Measurements from ENCODE around the gene IRX2.

The IRX2 gene

DNA sequence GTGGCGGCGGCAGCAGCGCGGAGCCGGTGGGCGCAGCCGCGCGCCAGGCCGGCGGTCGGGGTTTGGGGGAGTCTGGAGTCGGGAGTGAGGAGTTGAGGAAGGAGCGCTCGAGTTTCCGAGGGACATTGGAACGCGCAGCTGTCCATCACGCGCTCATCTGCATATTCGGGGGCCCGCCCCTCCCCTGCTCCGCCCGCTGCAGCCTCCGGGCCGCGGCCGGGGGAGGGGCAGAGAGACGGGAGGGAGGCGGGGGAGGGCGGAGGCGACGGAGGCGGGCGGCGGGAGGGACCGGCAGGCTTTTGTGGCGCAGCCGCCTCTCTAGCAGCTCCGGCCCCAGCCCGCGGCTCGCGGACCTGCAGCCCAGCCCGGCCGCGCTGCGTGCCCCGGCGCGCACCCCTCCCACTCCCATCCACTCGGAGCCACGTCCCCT, at the start of gene IRX2:
Gene IRX2 (minus strand): TSS at position 86 of the 430 bp plus-strand sequence. CDS start 264 bp downstream, outside the sequence.
- no peak for DNase-seq (ENCODE audit: low read depth, low spot score)

DNA sequence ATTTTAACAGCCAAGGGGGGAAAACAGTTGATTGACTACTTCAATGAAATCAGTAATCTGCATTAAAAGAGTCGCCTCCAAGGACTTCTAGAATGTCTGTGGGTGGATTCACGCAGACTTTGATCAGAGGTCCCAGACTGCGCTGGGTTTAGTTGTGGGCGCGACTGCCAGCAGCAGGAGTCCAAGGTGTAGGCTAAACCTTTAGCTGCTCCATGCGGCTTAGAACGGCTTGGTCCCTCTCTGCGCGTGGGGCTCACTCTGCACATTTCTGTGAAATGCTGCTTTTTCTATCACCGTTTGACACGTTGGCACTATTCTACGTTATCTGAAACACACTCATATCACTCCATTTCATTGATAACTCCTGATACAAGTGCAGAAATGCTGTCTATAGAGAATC, 48.6 kb upstream of the IRX2 start:
- no peak for DNase-seq (ENCODE audit: low read depth, low spot score)

DNA sequence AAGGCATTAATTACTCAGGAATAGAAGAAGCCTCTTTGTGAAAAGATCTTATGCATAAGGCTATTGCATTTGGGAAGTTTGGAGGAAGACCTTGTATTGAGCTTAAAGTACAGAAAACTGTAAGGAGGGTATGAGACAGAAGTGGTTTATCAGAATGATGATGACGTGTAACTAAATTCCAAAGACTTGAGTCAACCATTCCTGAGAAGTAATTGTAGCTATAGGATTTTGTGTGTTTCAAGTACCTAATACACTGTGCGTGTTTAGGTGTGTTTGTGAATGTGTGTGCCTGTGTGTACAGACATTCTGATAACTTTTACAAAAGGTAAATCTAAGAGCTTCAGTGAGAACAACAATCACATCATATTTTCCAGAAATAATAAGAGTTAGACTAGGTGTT, 46.5 kb upstream of the IRX2 start:
- no peak for DNase-seq (ENCODE audit: low read depth, low spot score)

DNA sequence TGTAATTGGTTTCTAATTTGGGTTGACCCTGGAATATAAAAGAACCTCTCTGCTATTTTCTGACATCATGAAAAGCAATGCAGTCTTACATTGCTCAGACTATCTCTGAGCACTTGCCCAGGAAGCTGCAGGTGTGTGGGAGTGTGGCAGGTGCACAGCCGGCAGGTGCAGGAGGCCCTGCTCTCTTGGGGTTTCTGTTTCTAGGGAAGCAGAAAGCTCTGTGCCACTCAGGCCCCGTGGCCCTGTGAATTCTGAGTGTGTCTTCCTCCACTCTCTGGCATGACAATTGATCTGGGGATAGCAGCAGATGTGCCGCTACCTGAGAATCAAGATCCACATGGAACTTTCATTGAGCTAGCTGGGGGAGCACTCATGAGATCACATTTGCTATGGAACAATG, 45.7 kb upstream of the IRX2 start:
- DNase-seq (ENCODE audit: low read depth, low spot score) = no peak

DNA sequence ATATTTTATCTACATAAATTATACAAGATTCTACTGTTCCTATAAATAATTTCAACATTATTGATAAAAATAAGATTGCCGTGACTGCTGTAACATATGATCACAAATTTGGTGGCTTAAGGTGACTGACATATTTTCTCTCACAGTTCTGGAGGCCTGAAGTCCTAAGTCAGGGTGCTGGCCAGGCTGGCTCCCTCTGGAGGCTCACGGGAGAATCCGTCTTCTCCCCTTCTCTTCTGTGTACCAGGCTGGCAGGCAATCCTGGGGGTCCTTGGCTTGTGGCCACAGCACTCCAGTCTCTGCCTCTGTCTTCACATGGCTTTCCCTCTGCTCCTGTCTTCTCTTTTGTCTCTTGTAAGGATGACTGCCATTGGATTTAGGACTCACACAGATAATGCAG, 31.7 kb upstream of the IRX2 start:
- no peak for DNase-seq (ENCODE audit: low read depth, low spot score)

DNA sequence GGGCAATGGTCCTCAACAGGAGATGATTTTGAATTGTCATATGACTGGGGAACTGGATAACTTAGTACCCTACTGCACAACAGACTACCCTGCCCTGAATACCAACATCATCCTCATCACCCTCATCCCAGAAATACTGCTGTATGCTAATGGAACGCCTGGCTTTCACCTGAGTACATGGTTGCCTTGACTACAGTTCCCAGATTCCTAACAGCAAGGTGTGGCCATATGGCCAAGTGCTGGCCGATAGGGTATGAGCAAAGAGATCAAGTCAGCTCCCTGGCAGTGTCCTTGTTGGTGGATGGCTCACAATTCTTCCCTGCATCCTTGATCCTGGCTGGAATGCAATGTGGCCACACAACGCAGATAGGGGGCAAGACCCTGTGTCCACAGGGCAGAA, 31.2 kb upstream of the IRX2 start:
- DNase-seq (ENCODE audit: low read depth, low spot score) = no peak

DNA sequence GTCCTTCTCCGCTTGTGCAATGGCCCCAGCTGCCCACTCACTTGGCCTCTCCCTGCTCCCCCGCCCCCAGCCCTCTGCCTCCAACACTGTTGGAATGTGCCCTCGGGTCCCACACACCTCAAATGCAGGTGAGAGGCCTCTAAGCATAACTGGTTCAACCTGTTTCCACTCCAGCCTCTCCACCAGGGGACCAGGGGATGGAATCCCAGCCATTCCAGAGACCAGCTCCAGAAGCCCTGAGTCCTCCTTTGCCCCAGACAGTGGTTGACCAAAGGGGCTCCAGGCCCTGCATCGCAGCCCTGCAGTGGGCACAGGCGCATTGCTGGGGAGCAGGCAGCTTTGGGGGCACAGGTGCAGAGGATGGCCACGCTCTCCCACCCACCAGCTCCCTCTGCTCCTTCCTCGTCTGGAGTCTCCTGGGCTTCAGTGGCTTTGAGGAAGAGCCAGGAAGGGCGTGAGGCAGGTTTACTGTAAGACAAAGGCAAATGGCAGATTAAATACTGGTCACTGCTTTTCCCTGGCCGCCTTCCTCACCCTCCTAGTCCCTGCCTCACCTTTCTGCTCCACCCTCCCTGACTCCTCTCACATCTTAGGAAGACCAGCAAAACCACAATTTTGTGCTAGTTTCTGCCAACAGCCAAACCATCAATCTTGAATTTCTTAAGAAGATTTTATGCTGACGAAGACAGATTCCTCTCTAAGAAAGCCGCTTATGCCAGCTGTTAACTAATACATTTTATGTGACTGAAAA, 29.1 kb upstream of the IRX2 start:
- DNase-seq (ENCODE audit: low read depth, low spot score) = no peak

DNA sequence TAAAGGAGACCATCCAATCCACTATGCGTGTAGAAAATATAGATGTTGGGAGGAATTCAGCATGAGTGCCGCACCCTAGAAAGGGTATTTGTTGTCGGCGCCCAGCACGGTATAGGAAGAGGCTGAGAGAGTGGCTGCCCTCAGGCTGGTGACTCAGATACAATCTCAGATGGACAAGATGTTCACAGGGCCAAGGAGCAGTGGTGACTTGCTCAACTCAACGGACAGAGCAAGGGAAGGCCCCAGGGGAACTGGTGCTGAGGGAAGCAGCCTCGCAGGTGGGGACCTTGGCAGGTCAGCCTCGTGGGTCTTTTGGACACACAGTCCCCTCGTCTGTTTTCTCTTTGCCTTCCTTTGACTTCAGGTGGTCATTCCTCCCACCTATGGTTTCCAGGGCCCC, 28.0 kb upstream of the IRX2 start:
- DNase-seq (ENCODE audit: low read depth, low spot score) = no peak

DNA sequence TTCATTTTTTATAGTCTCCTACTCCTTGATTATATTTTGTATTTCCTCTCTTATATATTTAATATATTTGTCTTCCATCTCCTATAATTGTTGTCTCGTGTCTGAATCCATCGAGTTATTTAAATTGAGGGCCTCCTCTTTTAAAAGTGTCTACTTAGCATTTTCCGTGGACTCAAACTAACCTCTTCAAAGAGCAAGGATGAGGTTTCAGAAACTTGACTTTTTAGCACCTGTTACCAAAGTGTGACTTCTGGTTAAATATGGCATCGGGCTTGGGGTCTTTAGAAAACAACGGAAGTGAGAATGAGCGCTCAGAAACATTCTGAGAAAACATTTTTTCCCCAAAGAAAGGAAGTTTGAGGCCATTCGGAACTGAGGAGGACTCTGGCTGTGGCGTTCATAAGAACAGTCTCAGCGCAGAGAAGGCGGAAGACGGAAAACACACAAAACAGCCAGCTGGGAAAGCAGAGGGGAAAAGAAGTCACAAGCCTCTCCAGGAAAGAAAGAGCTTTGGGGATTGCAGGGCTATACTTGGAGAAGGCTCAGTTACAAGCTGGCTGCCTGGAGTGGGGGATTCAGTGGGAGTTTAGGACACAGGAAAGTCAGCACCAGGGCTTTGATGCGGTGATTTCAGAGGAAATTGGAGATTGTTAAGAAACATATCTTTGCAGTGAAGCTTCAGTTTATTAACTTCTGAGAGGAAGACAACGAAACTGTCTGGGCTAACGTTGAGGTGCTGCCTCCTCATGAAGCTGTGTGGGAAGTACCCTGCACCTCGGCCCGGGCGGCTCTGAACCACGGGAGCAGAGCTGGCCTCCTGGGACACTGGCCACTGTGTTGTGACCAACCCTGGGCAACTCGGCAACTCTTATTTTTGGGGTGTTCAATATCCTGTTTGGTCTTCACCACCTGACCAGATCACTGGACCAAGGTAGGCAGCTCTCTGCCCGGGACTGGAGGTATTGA, 25.1 kb upstream of the IRX2 start:
- DNase-seq (ENCODE audit: low read depth, low spot score) = no peak

DNA sequence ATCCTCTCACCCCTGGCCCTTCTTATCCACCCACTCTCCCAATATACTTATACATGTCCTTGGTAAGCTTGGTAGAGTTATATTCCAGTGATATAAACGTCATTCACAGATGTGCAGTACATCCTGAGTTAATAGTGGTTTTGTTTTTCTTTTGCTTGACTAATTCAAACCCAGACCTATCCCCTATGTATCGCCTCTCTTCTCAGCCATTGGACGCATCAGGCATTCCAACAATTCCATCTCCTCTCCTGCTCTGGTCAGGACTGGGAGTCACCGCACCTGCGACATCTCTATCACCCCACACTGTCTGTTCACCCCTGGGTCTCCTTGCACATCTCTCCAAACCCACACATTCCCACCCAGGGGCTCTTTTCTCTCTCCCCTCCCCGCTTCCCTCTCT, 21.9 kb upstream of the IRX2 start:
- DNase-seq (ENCODE audit: low read depth, low spot score) = no peak

DNA sequence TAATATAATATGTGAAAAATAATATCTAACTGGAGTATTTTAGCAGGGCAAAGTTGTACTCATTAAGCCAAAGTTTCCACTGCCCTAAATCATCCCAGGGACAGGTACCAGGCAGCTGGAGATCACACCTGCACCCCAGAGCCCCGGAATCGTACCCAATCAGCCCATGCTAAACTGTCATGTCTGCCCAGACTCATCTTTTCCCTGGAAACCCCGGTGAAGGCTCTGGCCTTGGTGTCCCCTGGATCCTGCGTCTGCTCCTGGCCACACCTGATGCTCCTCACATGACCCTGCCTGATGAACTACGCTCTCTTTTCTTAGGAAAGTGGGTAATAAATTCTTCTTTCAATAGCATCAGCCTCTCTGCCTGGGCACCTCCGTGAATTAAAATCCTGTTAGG, 15.6 kb upstream of the IRX2 start:
- no peak for DNase-seq (ENCODE audit: low read depth, low spot score)

DNA sequence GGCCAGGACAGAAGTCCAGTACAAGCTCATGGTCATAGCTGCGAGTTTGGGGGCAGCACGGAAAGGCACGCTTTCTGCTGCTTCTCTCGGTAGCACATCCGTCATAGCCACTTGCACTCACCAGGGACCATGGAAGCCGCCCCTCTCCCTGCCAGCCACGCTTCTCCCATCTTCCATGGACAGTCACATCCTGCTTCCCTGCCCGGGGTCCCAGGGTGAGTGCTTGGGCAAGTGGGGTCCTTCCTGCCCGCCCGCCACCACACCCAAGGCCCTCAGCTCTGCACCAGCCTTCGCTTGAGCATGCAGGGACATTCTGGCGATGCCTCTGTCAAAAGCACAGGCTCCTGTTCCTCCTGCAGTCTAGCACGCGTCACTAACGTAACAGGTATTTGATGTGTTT, 13.1 kb upstream of the IRX2 start:
- DNase-seq (ENCODE audit: low read depth, low spot score) = no peak

DNA sequence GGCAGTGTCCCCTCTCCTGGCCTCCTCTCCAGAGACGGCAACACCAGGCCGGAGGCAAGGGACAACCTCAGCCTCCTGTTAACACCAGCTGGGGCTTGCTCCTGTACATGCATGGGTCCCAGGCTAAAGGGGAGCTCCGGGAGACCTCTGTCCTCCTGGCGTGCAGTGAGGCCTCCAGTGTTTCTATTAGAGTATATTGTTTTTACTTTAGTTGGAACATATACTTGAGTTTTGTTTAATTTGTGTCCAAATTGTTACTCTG, 12.0 kb upstream of the IRX2 start:
- DNase-seq (ENCODE audit: low read depth, low spot score) = no peak

DNA sequence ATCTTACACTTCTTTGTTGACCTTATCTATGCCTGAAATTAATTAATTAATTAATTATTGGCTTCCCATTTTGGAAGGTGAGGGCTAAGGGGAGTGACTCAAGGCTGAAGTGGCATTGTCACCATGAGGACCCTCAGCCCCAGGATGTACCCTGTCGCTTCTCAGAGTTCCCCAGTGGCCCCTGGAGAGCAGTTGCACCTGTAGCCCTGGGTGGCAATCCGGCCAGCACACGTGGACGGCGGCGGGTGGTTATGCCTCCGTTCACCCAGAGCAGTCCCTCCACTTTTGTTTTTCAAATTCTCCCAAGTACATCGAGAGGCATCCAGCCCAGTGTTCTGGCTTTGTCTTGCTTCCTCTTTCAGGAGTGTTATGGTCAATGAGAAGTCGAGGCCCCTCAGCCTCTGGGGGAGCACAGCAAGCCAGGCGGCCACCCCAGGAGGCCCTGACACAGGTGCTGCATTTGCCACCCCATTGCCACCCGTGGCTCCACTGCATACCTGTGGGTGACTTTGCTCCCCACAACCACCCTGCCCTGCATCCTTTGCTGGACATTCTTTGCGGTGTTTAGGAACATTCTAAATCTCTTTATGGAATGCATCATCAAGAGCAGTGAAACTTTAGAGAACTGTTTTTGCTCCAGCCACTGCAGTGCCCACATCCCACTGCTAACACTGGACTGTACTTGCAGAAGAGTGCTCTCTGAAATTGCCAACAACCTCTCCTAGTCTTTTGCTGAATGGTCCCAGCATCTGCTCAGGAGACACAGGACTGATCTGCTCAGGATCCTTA, 11.5 kb upstream of the IRX2 start:
- DNase-seq (ENCODE audit: low read depth, low spot score) = no peak

DNA sequence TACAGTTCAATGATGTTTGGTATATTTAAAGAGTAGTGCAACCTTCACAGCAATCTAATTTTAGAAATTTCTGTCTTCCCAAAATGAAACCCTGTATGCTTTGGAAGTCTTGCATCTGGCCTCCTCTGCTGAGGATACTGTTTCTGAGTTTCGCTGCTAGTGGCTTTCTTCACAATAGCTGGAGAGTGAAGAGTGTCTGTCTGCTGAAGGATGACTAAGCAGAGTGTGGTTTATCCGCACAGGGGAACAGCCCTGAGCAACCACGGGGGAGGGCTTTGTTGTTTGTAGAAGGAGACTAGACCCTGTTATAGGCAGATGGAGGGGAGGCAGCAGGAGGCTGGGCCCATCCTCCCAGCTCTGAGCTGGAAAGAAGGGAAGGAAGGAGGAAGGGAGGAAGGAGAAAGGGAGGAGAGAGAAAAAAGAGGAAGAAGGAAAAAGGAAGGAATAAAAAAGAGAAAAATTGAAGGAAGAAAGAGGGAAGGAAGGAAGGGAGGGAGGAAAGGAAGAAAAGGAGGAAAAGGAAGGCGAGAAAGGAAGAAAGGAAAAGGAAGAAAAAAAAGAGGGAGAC, 10.5 kb upstream of the IRX2 start:
- no peak for DNase-seq (ENCODE audit: low read depth, low spot score)

DNA sequence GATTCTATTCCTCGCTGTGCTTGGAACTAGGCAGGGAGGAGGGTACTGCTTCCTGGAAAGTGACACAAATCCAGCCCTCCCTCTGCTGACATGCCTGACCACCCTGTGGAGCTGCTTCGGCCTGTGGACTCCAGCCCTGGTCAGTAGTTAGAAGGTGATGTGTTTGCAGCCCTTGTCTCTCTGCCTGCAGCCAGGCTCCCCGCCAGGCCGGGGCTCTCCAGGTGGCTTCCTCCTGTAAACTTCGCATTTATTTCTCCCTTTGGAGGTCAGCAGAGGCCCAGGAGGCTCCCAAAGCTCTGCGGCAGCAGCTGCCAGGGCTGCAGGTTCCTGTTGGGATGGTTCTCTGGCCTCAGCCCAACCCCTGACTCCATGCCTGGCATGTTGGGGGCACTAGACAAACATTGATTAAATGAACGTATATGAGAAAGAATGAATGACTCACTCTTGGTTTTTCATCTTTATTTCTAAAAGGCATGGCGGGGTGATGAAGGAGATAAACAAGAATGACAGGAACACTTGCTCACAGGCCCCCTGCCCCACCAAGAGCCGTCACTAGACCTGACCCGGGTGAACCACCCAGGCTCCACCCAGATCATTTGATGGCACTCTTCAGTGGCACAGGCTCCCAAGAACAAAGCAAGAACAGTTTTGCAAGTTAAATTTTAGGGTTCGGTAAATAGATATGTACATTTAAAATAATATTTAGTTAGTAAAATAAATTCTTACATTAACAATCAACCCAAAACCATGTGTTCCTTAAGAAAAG, 8.4 kb upstream of the IRX2 start:
- DNase-seq (ENCODE audit: low read depth, low spot score) = no peak

DNA sequence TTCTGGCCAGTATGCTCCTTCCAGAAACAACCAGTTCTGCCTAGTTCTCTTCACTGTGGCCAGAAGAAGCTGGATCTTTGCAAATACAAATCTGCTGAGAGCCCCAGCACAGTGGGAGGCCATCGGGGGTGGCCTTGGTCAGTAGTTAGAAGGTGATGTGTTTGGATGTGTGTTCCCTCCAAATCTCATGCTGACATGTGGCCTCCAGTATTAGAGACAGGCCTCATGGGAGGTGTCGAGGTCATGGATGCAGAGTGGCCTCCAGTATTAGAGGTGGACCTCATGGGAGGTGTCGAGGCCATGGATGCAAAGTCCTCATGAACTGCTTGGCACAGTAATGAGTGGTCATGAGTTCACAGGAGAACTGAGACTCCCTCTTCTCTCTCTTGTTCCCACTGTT, 7.6 kb upstream of the IRX2 start:
- no peak for DNase-seq (ENCODE audit: low read depth, low spot score)

DNA sequence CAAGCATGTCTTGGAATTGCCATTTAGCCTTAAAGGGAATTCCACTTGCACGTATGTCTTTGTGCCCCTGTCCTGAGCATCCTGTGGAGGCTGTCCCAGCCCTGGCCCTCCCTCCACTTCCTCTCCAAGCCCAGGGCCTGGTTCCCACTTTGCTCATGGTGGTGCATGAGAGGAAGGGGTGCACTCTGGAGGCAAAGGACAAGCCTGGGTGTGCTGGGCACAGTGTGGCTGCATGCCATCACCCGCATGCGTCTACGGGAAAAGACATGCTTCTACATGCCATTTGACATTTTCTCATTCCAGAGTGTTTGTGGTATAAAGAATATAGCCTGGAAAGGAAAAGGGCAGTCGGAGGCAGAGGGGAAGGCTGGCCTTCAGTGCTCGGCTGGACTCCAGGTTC, 7.2 kb upstream of the IRX2 start:
- no peak for DNase-seq (ENCODE audit: low read depth, low spot score)

DNA sequence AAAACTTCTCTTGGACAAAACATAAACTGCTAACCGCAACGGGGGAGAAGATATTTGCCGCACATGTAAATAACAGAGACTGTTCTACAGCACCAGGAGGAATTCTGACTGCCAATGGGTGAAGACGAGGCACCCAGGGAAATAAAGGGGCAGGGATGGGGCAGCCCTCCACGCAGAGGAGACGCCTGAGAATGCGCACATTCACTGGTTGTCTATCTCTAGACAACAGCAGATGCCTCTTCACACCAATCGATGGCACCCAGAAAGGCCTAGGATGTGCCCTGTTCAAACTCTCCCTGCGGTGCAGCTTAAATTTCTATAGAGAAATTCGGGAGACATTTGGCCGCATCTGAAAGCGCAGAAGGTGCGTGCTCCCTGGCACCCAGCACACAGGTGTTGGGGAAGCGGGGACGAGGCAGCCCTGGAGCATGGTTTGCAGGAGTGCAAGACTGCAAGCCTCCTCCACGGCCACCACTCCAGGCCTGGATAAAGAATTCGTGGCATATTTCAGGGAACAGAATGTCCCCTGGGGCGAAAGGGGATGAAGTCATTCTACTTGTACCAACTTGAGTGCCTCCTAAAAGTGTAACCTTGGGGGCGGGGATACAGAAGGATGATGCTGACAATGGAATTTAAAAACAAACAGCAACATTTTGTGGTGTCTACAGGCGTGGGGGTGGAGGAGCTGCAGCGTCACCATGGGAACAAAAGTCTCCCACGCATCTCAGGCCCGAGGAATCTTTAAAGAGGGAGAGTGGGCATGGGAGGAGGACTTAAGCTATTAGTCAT, 6.3 kb upstream of the IRX2 start:
- no peak for DNase-seq (ENCODE audit: low read depth, low spot score)

Data from activated naive CD8-positive, alpha-beta T cell treated with anti-CD3 and anti-CD28 coated beads, Interleukin-2, amount 50 U/mL, for 16 hours (primary cell).